BLaER1 (cell line): ENCODE data around the gene NCK1.

ENCODE experiments used
- H3K27ac ChIP-seq: shearing (Covaris generic); formaldehyde crosslinking; 2 replicates; pipeline ENCODE4 v1.8.1; 2022
- H3K27me3 ChIP-seq: shearing (Covaris generic); formaldehyde crosslinking; 2 replicates; pipeline ENCODE4 v1.8.1; 2022
- H3K36me3 ChIP-seq: shearing (Covaris generic); formaldehyde crosslinking; 2 replicates; pipeline ENCODE4 v1.8.1; 2022
- H3K4me1 ChIP-seq: shearing (Covaris generic); formaldehyde crosslinking; 2 replicates; pipeline ENCODE4 v1.8.1; 2022
- H3K4me2 ChIP-seq: shearing (Covaris generic); formaldehyde crosslinking; 2 replicates; pipeline ENCODE4 v1.8.1; 2022
- H3K4me3 ChIP-seq: shearing (Covaris generic); formaldehyde crosslinking; 2 replicates; pipeline ENCODE4 v1.8.1; 2022
- H3K9ac ChIP-seq: shearing (Covaris generic); formaldehyde crosslinking; 2 replicates; pipeline ENCODE4 v1.8.1; 2022
- H3K9me3 ChIP-seq: shearing (Covaris generic); formaldehyde crosslinking; 2 replicates; pipeline ENCODE4 v1.8.1; 2022
- H4K20me1 ChIP-seq: shearing (Covaris generic); formaldehyde crosslinking; 2 replicates; pipeline ENCODE4 v1.8.1; 2022
- Cebpa-rat ChIP-seq: shearing (Covaris generic); IDR thresholded peaks from 2 replicates; pipeline ENCODE4 v1.8.1; 2022

The NCK1 gene

DNA sequence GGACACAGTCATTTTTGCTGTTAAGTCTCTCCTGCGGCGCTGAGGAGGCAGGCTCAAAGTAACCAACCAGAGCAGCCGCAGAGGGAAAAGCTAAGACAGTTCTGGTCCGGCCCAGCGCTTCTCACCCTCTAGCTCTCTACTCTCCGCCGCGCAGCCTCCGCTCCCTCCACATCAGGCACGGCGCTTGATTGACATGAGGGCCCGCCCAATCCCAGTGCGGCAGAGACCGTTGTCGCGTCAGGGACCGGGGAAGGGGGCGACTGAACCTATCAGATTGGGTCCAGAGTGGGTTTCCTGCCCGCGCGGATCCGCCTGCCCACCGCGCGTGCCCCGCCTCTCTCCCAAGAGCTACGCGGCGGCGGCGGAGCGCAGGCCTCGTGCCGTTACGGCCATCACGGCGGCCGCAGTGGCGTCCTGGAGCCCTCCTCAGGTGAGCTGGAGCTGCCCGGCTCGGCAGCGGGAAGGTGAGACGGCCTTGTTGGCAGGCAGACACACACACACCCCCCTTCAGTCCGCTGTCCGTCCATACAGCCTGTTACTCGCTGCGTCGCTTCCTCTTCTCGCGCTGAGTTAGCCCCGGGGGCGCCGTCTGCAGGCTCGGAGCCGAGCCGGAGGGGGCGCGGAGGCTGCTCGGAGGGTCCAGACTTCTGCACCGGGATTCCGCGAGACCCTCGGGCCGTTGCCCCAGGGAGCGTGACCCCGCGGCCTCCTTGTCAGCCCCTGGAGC is at the start of gene NCK1:
NCK1 (plus strand) TSS at position 319 of the 727 bp plus-strand sequence. CDS start 65,794 bp downstream, outside the sequence.
- peak within 1 kb of the TSS; percentile 91 for H3K9ac ChIP-seq
- H3K27ac ChIP-seq: peak within 1 kb of the TSS; percentile 92
- H3K4me1 ChIP-seq: peaks cover 21% of the 10 kb centered on the region
- H3K27me3 ChIP-seq: no peaks in the 10 kb centered on the region
- H3K4me2 ChIP-seq: peak within 1 kb of the TSS; percentile 85
- H3K9me3 ChIP-seq: peaks cover 15% of the 10 kb centered on the region
- no peak for TF ChIP-seq Cebpa-rat
- H3K36me3 ChIP-seq: peaks cover 11% of the 10 kb centered on the region
- peaks cover 27% of the 10 kb centered on the region for H4K20me1 ChIP-seq
- H3K4me3 ChIP-seq: peak within 1 kb of the TSS; percentile 90

DNA sequence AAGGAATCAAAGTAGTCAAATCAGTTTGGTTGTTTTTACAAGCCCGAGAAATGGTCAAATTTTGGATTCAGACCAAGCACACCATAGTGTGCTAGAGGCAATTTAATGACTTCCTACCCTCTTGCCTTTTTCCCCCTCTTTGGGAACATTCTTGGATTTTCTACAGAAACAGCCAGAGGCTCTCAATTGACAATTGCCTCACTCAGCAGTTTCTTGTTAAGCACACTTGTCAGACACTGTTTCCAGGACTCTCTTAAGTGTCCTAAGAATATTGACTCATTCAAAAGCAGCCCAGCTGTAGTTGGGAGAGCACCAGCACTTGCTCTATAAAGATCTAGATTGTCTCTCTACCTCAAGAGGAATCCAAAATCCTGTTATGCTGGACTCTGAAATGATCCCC is 44.6 kb upstream of the NCK1 start:
- no peaks in the 10 kb centered on the region for H4K20me1 ChIP-seq
- H3K9ac ChIP-seq: no peak overlapping the region
- TF ChIP-seq Cebpa-rat: no peak
- no peak overlapping the region for H3K4me3 ChIP-seq
- H3K27ac ChIP-seq: no peak overlapping the region
- peaks cover 40% of the 10 kb centered on the region for H3K27me3 ChIP-seq
- H3K4me1 ChIP-seq: no peaks in the 10 kb centered on the region
- 0 out of 2 replicates have a peak, but pooled peaks cover 6% of the 10 kb centered on the region for H3K36me3 ChIP-seq
- peaks cover 36% of the 10 kb centered on the region for H3K9me3 ChIP-seq
- no peak overlapping the region for H3K4me2 ChIP-seq

DNA sequence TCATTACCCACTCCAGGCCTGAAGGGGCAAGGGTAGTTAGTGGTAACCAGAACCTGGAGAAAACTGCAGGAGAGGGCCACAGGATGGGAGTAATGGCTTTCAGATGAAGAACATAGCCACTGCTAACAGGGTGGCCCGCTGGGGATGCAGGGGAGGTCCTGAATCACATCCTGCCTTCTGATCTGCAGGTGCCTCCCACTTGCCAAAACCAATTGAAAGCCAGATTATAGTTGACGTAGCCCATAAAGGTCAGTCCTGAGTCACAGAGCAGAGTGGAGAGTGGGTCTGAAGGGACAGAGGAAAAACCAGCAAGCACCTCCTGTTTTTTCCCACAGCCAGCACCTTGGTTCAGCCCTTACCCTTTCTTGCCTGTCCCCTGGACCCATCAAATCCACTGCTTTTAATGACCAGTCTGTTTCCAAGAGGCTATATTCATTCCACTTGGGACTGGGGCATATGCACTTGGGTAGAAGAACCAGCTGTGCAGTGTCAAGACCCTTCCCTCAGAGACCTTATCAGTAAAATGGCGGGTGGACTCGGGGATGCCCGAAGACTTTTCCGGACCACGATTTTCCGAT is 43.7 kb upstream of the NCK1 start:
- 0 out of 2 replicates have a peak, but pooled peaks cover 6% of the 10 kb centered on the region for H3K36me3 ChIP-seq
- no peak for TF ChIP-seq Cebpa-rat
- H4K20me1 ChIP-seq: no peaks in the 10 kb centered on the region
- no peaks in the 10 kb centered on the region for H3K4me1 ChIP-seq
- no peak overlapping the region for H3K9ac ChIP-seq
- peaks cover 36% of the 10 kb centered on the region for H3K9me3 ChIP-seq
- peaks cover 40% of the 10 kb centered on the region for H3K27me3 ChIP-seq
- no peak overlapping the region for H3K4me2 ChIP-seq
- H3K27ac ChIP-seq: no peak overlapping the region
- H3K4me3 ChIP-seq: peak overlapping the region; percentile 54; the same call in 1 of the 2 replicates

- peaks cover 42% of the 10 kb centered on the region for H3K9me3 ChIP-seq
- peak within 1 kb of the TSS; percentile 45 for H3K4me2 ChIP-seq
- H3K27ac ChIP-seq: no peak within 1 kb of the TSS
- no peak for TF ChIP-seq Cebpa-rat
- H4K20me1 ChIP-seq: no peaks in the 10 kb centered on the region
- peak within 1 kb of the TSS; percentile 54 for H3K4me3 ChIP-seq
- H3K9ac ChIP-seq: no peak within 1 kb of the TSS
- H3K27me3 ChIP-seq: peaks cover 40% of the 10 kb centered on the region
- 0 out of 2 replicates have a peak, but pooled peaks cover 6% of the 10 kb centered on the region for H3K36me3 ChIP-seq
- H3K4me1 ChIP-seq: no peaks in the 10 kb centered on the region
Measured at GRCh38 chr3:136818769-136819391, 43.1 kb upstream of the NCK1 start, which contains the start of gene SLC35G2. Gene SLC35G2, plus strand, starts transcription at chr3:136819126. Its CDS starts 35,335 bp downstream, at chr3:136854461.

DNA sequence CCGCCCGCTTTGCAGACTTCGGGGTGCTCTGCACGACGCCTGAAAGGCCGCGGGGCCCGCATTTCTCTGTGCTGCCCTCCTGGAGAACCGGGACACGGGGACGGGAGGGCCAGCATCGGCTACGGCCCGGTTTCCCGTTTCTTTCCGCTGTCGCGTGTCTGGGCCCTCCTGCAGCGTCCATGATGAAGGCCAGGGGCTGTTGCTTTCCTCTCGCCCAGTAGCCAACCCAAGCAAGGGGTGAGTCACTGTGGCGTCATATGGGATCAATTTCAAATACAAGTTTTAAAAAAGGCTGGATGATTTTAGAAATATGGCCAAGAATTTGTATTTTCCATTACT is 42.6 kb upstream of the NCK1 start:
- no peak for TF ChIP-seq Cebpa-rat
- peaks cover 45% of the 10 kb centered on the region for H3K9me3 ChIP-seq
- H3K4me1 ChIP-seq: no peaks in the 10 kb centered on the region
- no peaks in the 10 kb centered on the region for H4K20me1 ChIP-seq
- no peak overlapping the region for H3K9ac ChIP-seq
- 0 out of 2 replicates have a peak, but pooled peaks cover 6% of the 10 kb centered on the region for H3K36me3 ChIP-seq
- peak overlapping the region; percentile 54 for H3K4me3 ChIP-seq
- H3K4me2 ChIP-seq: peak overlapping the region; percentile 45
- H3K27ac ChIP-seq: no peak overlapping the region
- H3K27me3 ChIP-seq: peaks cover 40% of the 10 kb centered on the region

DNA sequence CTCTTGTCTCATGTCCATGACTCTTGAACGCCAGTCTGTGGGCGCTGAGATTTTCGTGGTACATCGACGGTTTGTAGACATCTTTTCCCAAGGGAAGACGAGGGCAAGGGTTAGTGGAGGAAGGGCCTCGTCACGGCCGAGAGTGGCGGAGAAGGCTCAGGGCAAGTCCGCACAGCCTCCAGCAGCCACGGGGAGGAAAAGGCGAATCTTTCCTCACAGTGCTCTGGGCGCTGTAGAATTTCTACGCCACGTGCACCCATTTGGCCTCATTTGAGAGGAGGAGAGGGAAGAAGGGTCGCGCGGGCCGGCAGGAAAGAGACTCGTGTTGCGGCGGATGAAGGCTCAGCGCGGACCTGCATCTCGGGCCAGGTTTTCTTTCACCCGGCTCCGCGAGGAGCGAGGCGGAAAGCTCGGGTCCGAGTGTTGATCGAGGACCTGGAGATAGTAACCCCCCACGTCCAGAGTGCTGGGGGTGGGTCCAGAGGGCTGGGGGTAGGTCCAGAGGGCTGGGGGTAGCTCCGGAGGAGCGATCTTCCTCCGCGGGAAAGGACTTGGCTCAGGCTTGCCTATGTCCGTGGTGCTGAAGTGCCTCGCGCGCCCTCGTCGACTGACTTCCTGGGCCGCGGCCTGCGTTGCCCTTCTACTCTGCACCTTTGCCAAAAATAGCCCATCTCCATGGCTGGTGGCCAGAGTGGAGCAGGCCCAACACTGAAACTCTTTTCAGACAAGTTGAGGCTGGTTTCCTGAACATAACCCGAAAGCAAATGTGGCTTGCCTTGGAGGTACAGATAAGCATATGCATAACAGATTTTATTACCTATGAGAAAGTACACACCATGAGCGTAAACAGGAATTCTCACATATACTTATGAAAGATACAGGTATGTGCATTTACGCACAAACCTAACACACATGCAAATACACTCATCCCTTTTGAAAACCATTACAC is 42.0 kb upstream of the NCK1 start:
- peaks cover 45% of the 10 kb centered on the region for H3K9me3 ChIP-seq
- H3K36me3 ChIP-seq: 0 out of 2 replicates have a peak, but pooled peaks cover 6% of the 10 kb centered on the region
- H3K4me3 ChIP-seq: no peak overlapping the region
- H4K20me1 ChIP-seq: no peaks in the 10 kb centered on the region
- TF ChIP-seq Cebpa-rat: no peak
- H3K4me1 ChIP-seq: no peaks in the 10 kb centered on the region
- no peak overlapping the region for H3K9ac ChIP-seq
- H3K27me3 ChIP-seq: peaks cover 40% of the 10 kb centered on the region
- H3K27ac ChIP-seq: no peak overlapping the region
- H3K4me2 ChIP-seq: no peak overlapping the region

GRCh38 chr3:136831461-136831860 is 30.5 kb upstream of the NCK1 start:
- no peak overlapping the region for H3K27ac ChIP-seq
- H3K36me3 ChIP-seq: no peaks in the 10 kb centered on the region
- no peaks in the 10 kb centered on the region for H4K20me1 ChIP-seq

DNA sequence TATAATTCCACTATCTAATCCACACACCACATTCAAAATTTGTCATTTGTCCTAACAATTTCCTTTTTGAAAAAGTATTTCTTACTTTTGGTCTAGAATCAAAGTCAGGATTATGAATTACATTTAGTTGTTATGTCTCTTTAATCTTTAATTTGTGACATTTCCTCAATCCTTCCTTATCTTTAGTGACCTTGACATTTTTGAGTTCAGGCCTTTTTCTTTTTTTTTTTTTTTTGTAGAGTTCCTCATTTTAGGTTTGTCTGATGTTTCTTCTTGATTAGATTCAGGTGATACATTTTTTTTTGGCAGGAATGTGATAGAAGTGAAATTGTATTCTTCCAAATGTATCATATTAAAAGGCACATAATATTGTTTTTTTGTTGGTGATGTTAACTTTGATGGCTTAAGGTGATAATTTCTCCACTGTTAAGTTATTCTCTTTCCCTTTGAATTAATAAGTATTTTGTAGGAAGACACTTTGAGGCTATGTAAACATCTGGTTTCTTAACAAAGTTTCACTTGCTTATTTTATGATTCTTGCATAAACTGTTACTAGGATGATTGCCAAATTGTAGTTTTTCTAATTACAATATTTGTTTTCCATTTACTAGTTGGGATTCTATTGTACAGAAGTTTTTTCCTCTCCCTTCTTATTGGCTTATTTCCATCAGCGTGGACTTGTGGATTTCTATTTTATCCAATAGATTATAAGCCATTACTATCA is 26.8 kb upstream of the NCK1 start:
- no peaks in the 10 kb centered on the region for H3K36me3 ChIP-seq
- no peaks in the 10 kb centered on the region for H4K20me1 ChIP-seq
- TF ChIP-seq Cebpa-rat: no peak
- H3K4me1 ChIP-seq: peaks cover 25% of the 10 kb centered on the region
- no peak overlapping the region for H3K4me3 ChIP-seq
- H3K27me3 ChIP-seq: no peaks in the 10 kb centered on the region
- no peak overlapping the region for H3K4me2 ChIP-seq
- no peaks in the 10 kb centered on the region for H3K9me3 ChIP-seq
- no peak overlapping the region for H3K9ac ChIP-seq
- H3K27ac ChIP-seq: no peak overlapping the region

More at GRCh38 chr3:136831461-136831860, 30.5 kb upstream of the NCK1 start:
- H3K4me3 ChIP-seq: no peak overlapping the region
- H3K4me1 ChIP-seq: no peaks in the 10 kb centered on the region
- H3K9me3 ChIP-seq: no peaks in the 10 kb centered on the region
- H3K27me3 ChIP-seq: no peaks in the 10 kb centered on the region
- H3K9ac ChIP-seq: no peak overlapping the region
- no peak for TF ChIP-seq Cebpa-rat
- no peak overlapping the region for H3K4me2 ChIP-seq
